Prostate gland (tissue), 2 donors: ENCODE data around the gene PRKAG3. TPM values are rescaled to one million over a fixed set of nuclear protein-coding genes. Genes with fewer than 3 reads are reported as not detected.

Experiments used
- DNase-seq: peaks from one replicate; pipeline ENCODE4 v3.0.0-alpha.2; 2019; ENCODE audit warnings: low spot score
- H3K27ac ChIP-seq, 2 donors: fragments of 200-600 bp; sonication (generic); 2 replicates each; pipeline ENCODE4 v1.5.1; 2017 to 2019
- H3K27me3 ChIP-seq: fragments of 200-600 bp; sonication (generic); replicated peaks from 2 replicates; pipeline ENCODE4 v1.5.1; 2019; ENCODE audit not compliant: insufficient read depth
- H3K36me3 ChIP-seq, 2 donors: fragments of 200-600 bp; sonication (generic); 1 replicate in 1 of 2; 2 replicates in 1 of 2; pipeline versions ENCODE4 v1.5.1 to v1.8.1; 2017 to 2019
- H3K4me1 ChIP-seq: fragments of 200-600 bp; sonication (generic); replicated peaks from 2 replicates; pipeline ENCODE4 v1.5.1; 2019
- H3K4me3 ChIP-seq, 2 donors: fragments of 200-600 bp; sonication (generic); 2 replicates each; pipeline ENCODE4 v1.5.1; 2017 to 2019
- H3K9me3 ChIP-seq: fragments of 200-600 bp; sonication (generic); 2 replicates; pipeline ENCODE4 v1.5.1; 2017
- POLR2A ChIP-seq: fragments of 450-650 bp; IDR thresholded peaks from one replicate; pipeline ENCODE4 v1.6.1; 2016; ENCODE audit warnings: antibody characterized with exemption, mild to moderate bottlenecking
- POLR2AphosphoS5 ChIP-seq: sonication (generic); formaldehyde crosslinking; IDR thresholded peaks from one replicate; pipeline ENCODE4 v1.6.1; 2017; ENCODE audit warnings: antibody characterized with exemption
- WGBS: methylation state at CpG from one replicate; pipeline ENCODE4 v1.1.5; 2018; 5-methylcytosine and 5-hydroxymethylcytosine counted together
- intact Hi-C: fragments of 100-400 bp; cut with DNase I; formaldehyde crosslinking; loops from one replicate; pipeline ENCODE4 v1.14.2; 2022
- total RNA-seq, 2 donors: library from RNA; depleted of rRNA; stranded (reverse); fragments of >200 nt; gene quantifications; one replicate each; pipeline ENCODE4 v1.1.0, GENCODE V29; 2016
- TF ChIP-seq, protein P1 (sequence below), 4 experiments: fragments of 200-600 bp in 2 of 4; fragments of 450-650 bp in 2 of 4; sonication (generic) in 2 of 4; IDR thresholded peaks; 1 replicate in 3 of 4; 2 replicates in 1 of 4; pipeline ENCODE4 v1.5.1; 2016 to 2019; ENCODE audit warnings: antibody characterized with exemption in 4 of 4, mild to moderate bottlenecking in 2 of 4, moderate library complexity in 2 of 4

PRKAG3 gene
- total RNA-seq, 2 donors from 2014 or later: 0.14 TPM; not detected in 1

DNA sequence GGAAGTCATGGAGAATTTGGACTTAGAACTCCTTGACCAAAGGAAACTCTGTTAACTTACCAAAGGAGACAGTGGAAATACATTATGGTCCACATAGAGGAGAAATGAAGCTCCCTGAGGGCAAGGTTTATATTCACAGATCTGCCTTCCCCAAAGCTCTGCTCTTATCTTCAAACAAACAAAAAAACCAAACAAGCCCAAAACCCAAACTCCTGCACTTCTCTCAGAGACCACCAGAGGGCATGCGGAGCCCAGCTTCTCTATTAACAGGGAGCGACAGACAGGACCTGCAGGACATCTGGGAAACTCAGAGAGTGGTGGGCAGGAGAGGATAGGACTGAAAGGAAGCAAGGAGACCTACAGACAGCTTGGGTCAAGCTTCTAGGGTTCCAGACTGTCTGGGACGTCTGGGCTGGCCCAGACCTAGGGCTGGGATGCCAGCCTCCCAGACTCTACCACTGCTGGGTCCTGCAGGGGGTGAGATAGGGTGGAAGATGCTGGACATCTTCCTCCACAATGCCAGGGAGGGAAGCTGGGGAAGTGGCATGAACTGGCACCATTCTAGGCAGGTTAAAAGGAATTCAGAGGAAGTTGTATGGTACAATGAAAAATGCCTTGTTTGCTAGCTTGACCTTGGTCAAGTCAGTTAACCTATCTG is 45.1 kb upstream of the PRKAG3 start:
- intact Hi-C loops: loop anchor here (1.0 kb wide), 1 partner anchor 20 kb away; no protein-coding TSS in a partner anchor
- Histone ChIP-seq H3K36me3 (no peaks in the 10 kb centered on the region), H3K27me3 (peaks cover 15% of the 10 kb centered on the region), H3K4me1 (no peaks in the 10 kb centered on the region), H3K9me3 (no peaks in the 10 kb centered on the region), H3K4me3 (no peak overlapping the region), H3K27ac (no peak overlapping the region)
- WGBS: 1% methylated on average over 3 of the region's 3 CpGs
- DNase-seq: peak; percentile 52
- TF ChIP-seq, protein P1, sequence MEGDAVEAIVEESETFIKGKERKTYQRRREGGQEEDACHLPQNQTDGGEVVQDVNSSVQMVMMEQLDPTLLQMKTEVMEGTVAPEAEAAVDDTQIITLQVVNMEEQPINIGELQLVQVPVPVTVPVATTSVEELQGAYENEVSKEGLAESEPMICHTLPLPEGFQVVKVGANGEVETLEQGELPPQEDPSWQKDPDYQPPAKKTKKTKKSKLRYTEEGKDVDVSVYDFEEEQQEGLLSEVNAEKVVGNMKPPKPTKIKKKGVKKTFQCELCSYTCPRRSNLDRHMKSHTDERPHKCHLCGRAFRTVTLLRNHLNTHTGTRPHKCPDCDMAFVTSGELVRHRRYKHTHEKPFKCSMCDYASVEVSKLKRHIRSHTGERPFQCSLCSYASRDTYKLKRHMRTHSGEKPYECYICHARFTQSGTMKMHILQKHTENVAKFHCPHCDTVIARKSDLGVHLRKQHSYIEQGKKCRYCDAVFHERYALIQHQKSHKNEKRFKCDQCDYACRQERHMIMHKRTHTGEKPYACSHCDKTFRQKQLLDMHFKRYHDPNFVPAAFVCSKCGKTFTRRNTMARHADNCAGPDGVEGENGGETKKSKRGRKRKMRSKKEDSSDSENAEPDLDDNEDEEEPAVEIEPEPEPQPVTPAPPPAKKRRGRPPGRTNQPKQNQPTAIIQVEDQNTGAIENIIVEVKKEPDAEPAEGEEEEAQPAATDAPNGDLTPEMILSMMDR (IDR thresholded peaks at IDR 0.05): peak; percentile 84 to 95 (median 91)
- no peak for TF ChIP-seq POLR2A
- peak; percentile 44 for TF ChIP-seq POLR2AphosphoS5

DNA sequence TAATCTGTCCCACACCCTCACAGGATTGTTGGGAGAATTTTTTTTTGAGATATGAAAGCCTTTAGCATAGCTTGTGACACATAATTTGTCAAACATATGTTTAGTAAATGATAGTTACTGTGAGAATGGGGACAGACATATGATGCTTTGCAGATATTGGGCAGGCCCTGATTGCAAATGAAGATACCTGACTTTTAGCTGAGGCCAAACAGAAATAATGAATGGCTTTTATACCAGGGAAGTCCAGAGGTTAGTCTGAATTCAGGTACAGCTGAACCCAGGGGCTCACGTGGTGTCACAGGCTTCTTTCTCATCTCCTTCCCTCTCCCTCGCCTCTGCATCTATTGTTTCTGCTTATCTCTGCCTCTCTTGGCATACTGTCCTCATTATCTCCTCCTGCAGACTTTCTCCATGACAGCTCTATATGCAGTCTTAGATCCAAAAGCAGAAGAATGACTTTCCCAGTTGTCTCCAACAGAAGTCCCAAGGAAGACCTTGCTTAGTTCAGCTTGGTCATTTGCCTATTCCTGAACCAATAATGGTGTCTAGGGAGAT is 44.2 kb upstream of the PRKAG3 start:
- 43% methylated on average over 2 of the region's 2 CpGs for WGBS
- Histone ChIP-seq H3K27ac (no peak overlapping the region), H3K4me1 (no peaks in the 10 kb centered on the region), H3K9me3 (no peaks in the 10 kb centered on the region), H3K27me3 (peaks cover 15% of the 10 kb centered on the region), H3K36me3 (no peaks in the 10 kb centered on the region), H3K4me3 (no peak overlapping the region)
- intact Hi-C loops: no loop called here
- TF ChIP-seq POLR2A (no peak), POLR2AphosphoS5 (no peak)
- TF ChIP-seq, protein P1 (IDR thresholded peaks at IDR 0.05): no peak
- DNase-seq: no peak

DNA sequence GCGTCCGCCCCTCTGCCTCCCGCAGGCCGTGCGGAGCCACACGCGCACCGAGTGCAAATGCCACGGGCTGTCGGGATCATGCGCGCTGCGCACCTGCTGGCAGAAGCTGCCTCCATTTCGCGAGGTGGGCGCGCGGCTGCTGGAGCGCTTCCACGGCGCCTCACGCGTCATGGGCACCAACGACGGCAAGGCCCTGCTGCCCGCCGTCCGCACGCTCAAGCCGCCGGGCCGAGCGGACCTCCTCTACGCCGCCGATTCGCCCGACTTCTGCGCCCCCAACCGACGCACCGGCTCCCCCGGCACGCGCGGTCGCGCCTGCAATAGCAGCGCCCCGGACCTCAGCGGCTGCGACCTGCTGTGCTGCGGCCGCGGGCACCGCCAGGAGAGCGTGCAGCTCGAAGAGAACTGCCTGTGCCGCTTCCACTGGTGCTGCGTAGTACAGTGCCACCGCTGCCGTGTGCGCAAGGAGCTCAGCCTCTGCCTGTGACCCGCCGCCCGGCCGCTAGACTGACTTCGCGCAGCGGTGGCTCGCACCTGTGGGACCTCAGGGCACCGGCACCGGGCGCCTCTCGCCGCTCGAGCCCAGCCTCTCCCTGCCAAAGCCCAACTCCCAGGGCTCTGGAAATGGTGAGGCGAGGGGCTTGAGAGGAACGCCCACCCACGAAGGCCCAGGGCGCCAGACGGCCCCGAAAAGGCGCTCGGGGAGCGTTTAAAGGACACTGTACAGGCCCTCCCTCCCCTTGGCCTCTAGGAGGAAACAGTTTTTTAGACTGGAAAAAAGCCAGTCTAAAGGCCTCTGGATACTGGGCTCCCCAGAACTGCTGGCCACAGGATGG is 42.0 kb upstream of the PRKAG3 start:
- TF ChIP-seq POLR2AphosphoS5 (no peak), POLR2A (no peak)
- TF ChIP-seq, protein P1 (IDR thresholded peaks at IDR 0.05): no peak
- Histone ChIP-seq H3K4me1 (no peaks in the 10 kb centered on the region), H3K9me3 (no peaks in the 10 kb centered on the region), H3K4me3 (no peak overlapping the region), H3K36me3 (no peaks in the 10 kb centered on the region), H3K27me3 (peaks cover 13% of the 10 kb centered on the region), H3K27ac (no peak overlapping the region)
- WGBS: 56% methylated on average over 68 of the region's 86 CpGs
- intact Hi-C loops: no loop called here
- DNase-seq: no peak

DNA sequence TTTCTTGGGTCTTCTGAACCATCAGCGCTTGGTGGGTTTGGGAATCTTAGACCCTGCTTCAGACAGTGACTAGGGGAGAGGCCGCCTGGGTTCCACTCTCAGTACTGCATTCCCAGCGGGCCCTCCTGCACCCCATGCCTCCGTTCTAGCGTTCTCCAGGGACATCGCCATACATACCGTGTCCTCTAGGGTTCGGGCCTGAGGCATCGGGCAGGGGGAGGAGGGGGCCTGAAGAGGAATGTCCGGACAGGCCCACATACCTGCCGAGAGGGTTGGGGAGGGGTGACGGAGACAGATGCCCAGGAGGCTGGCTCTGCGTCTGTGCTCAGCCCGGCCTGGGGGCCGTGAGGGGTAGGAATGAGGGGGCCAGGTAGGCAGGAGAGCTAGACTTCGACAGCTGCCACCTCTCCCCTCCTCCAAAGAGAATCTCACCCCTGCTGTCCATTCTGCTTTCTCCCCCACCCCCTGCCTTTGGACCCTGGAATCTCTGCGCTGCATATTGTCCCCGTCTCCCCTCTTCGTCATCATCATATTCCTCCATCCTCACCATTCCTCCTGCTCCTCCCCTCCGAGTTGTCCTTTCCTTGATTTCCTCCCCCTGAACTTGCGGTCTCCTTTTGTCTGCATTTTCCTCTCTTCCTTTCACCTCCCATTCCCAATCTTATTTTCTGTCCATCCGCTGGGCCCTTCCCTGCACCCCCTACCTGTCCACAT is 41.2 kb upstream of the PRKAG3 start:
- Histone ChIP-seq H3K27me3 (peaks cover 13% of the 10 kb centered on the region), H3K4me1 (no peaks in the 10 kb centered on the region), H3K27ac (no peak overlapping the region), H3K36me3 (no peaks in the 10 kb centered on the region), H3K9me3 (no peaks in the 10 kb centered on the region), H3K4me3 (no peak overlapping the region)
- DNase-seq: no peak
- 32% methylated on average over 22 of the region's 22 CpGs for WGBS
- intact Hi-C loops: no loop called here
- TF ChIP-seq, protein P1 (IDR thresholded peaks at IDR 0.05): no peak
- TF ChIP-seq POLR2AphosphoS5 (no peak), POLR2A (no peak)
